Thyroid gland (tissue), 4 donors: ENCODE data around the gene TCF7L1.

Experiments used
- CTCF ChIP-seq, 6 experiments: fragments of 200-600 bp in 3 of 6; fragments of 450-650 bp in 3 of 6; sonication (generic) in 3 of 6; IDR thresholded peaks; one replicate each; pipeline ENCODE4 v1.5.1; 2016 to 2019; ENCODE audit warnings: antibody characterized with exemption in 6 of 6, mild to moderate bottlenecking in 2 of 6, inconsistent platforms in 1 of 6, moderate library complexity in 1 of 6
- POLR2A ChIP-seq, 2 donors: fragments of 450-650 bp; IDR thresholded peaks; one replicate each; pipeline ENCODE4 v1.6.1; 2017; ENCODE audit warnings: antibody characterized with exemption in 2 of 2, mild to moderate bottlenecking in 2 of 2, moderate library complexity in 1 of 2

DNA sequence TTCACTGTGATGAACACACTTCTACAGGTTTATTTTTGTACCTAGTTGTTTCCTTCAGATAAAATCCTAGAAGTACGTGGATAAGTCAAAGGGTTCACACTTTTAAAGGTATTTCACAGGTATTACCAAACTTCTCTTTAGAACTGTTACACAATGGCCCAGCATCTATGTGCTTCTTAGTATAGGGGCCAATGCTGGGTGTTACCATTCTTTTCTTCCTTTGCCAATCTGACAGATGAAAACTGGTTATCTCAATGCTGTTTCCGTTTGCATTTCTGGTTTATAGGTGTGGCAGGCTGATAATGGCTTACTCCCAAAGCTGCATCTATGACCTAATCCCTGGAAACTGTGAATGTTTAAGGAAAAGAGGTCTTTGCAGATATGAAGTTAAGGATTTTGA, 2.8 kb upstream of the TCF7L1 start:
- no peak for TF ChIP-seq CTCF (IDR thresholded peaks at IDR 0.05)
- TF ChIP-seq POLR2A (IDR thresholded peaks at IDR 0.05): no peak
